DMS79 (cell line): ENCODE measurements around the gene GABRR3.
A peak's percentile ranks its signal among the peaks of the same experiment; 100 is the strongest.

ENCODE experiments used
- DNase-seq: peaks from one replicate; lab custom pipeline; 2025; lab: John Stamatoyannopoulos, UW

The GABRR3 gene

GRCh38 chr3:97954228-97954827 lies 80.8 kb downstream of the GABRR3 start:
- no peak for DNase-seq

- DNase-seq = no peak
Measured at GRCh38 chr3:97952872-97953271, 82.2 kb downstream of the GABRR3 start.

DNA sequence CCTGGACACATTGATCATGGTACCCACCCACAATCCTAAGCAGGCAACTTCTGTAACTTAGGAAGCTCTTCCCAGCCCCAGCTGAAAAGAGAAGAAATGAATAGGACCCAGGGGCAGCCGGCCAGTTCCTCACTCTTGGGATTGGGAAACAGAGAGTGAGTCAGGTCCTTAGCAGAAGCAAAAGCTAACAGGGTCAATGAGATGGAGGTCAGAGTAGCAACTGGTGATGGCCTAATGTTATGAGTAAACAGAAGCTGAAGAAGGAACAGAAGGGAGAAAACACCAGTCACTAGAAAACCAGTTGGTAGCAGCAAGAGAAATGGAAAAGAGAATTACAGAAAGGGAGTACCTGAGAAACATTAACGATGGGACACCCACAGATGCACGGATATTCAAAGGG lies 82.8 kb downstream of the GABRR3 start:
- no peak for DNase-seq

DNA sequence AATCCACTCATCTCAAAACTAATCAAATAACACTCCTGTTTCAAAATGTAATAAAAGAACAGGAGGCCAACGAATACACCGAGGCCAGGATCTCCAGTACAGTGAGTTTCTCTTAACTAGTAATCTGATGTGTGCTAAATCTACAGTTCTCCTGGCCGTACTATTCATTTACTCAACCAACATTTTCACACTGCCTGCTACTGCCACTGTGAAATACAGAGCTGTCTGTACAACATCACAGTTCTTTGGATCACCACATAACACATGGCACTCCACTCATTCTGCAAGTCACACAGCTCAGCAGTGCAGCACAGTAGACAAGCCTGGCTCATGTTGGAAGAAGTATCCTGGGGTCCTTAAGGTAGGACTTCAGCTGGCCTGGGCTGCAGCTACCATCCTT lies 84.8 kb downstream of the GABRR3 start:
- no peak for DNase-seq

DNA sequence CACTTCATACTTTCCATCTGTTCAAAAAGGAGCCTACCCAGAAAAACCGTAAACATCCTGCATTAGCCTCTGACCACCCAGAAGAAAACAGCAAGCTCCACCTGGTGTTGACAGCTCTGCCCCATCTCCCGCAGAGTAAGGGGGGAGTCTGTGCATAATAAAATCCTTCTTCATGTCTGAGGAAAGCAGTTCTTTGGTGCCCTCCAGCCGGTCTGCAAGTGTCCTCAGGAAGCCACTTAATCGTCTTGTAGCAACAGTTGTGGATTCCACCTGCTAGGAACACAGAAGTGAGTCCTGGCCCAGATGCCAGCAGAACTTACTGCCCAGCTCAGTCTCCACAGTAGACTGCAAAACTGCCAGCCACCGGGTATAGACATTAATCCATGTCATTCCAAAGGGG lies 85.4 kb downstream of the GABRR3 start:
- peak; percentile 39 for DNase-seq

DNA sequence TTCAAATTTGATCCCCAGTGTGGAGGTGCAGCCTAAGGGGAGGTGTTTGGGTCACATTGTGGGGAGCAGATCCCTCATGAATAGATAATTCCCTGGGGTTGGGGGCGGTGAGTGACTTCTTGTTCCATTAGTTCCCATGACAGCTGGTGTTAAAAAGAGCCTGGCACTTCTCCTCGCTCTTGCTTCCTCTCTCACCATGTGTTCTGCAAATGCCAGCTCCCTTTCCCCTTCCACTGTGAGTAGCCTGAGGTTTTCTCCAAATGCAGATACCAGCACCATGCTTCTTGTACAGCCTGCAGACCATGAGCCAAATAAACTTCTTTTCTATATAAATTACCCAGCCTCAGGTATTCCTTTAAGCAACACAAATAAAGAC lies 86.0 kb downstream of the GABRR3 start:
- no peak for DNase-seq

GRCh38 chr3:97948351-97949109 lies 86.6 kb downstream of the GABRR3 start:
- DNase-seq = no peak

DNA sequence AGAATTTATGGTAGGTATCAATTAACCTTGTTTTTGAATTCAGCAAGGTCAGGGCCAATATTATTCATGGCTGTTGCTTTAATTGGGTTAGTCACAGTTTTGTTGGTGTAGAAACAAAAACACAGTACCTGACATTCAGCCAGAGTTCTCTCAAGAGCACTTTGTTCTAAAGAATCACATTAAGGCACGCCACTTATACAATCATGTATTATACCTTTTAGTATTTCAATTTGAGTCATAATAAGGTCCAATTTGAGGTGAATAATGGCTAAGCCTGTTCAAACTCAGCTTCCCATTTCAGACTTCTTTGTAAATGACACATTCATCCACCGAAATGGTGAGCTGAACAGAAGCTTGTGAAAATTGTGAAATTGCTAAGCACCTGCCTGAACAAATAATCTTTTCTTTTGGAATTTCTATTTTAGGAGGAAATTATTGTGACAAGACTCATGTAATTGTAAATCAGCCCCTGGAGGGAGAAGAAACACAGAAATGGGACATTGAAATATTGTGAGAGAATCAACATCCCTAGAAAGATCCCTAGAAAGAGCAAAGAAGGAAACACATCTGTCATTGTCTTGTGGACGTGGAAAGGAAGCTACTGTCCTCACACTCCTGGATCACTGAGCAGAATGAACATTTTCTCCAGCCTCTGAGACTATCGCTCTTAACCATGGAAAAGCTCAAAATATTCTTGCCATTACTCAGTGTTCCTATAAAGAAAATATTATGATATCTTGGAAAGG lies 92.1 kb downstream of the GABRR3 start:
- DNase-seq = peak; percentile 97

- DNase-seq = no peak
Measured at GRCh38 chr3:97940034-97940433, 95.1 kb downstream of the GABRR3 start.

DNA sequence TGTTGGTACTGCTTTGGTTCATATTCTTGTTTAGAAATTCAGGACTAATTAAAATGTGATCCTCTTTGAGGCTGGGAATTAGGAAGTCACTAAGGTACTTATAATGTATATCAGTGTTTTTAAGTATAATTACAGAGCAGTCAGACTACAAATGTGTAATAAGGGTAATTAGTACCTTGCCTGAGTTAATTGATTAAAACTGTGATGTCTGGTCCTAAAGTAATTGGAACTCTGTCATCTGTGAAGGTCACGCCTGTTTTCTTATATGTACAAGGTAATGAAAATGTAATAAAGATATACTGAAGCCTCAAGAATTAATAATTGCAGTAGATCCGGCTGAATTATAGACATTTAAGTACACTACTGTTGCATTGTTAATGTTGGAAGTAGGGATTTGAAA lies 95.7 kb downstream of the GABRR3 start:
- DNase-seq = no peak

DNA sequence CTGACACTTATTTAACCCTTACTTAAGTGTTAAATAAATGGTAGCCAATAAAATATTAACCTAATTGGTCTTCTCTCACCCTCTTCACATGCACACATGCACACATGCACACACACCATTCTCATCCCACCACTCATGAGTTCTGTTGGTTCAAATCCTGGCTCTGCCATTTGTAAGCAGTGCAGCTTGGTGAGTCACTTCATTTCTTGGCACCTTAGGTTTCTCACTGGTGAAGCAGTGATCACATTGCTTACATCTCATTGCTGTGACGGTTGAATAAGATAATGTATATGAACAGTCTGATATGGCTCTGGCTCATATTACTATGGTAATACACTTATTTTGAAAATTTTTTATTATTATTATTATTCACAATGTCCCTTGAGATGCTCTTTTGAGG lies 96.7 kb downstream of the GABRR3 start:
- DNase-seq = no peak

GRCh38 chr3:97937205-97937604 lies 97.9 kb downstream of the GABRR3 start:
- DNase-seq = no peak

GRCh38 chr3:97935842-97936241 lies 99.3 kb downstream of the GABRR3 start:
- DNase-seq = no peak
